IMR-90 (cell line): ENCODE measurements around the gene MPP2. TPM values are rescaled to one million over a fixed set of nuclear protein-coding genes. Genes with fewer than 3 reads are reported as not detected.

Source experiments
- ATAC-seq: fragments of 200-7000 bp; cut with Tn5 transposase; 2 replicates; pipeline ENCODE4 v1.9.1; 2020; ENCODE audit warnings: low read depth, mild to moderate bottlenecking, moderate library complexity
- BruUV-seq: library from RNA; stranded (reverse); fragments of 400-500 nt; replicated peaks from 2 replicates; lab custom pipeline; 2021; lab: Mats Ljungman, UMichigan
- CTCF ChIA-PET: fragments of 300-600 bp; formaldehyde crosslinking; extraction: SDS; loops from one replicate; lab custom pipeline; 2021; ENCODE audit warnings: antibody characterized with exemption; lab: Yijun Ruan, JAX
- POLR2A ChIA-PET: fragments of 300-600 bp; sonication (Branson Sonifier 250); formaldehyde crosslinking; loops from one replicate; lab custom pipeline; 2022; ENCODE audit warnings: antibody characterized with exemption; ENCODE audit not compliant: unreplicated experiment; lab: Charles Lee
- DNase-seq: peaks from one replicate; pipeline ENCODE4 v3.0.0; 2013
- H2AFZ ChIP-seq: replicated peaks from 2 replicates; pipeline ENCODE3; 2013; ENCODE audit warnings: low read length, mild to moderate bottlenecking; ENCODE audit not compliant: poor library complexity
- H2AK5ac ChIP-seq: 2 replicates; pipeline ENCODE4 v1.6.1; 2013; ENCODE audit warnings: low read depth, low read length, inconsistent platforms
- H2AK9ac ChIP-seq: replicated peaks from 2 replicates; pipeline ENCODE3; 2013; ENCODE audit warnings: mild to moderate bottlenecking, low read depth, low read length, moderate library complexity; ENCODE audit not compliant: poor library complexity
- H2BK120ac ChIP-seq: 2 replicates; pipeline ENCODE4 v1.6.1; 2013; ENCODE audit warnings: low read depth, low read length, inconsistent platforms
- H2BK15ac ChIP-seq: 3 replicates; pipeline ENCODE4 v1.6.1; 2013; ENCODE audit warnings: low read depth, low read length, inconsistent platforms
- H2BK20ac ChIP-seq: 2 replicates; pipeline ENCODE4 v1.6.1; 2013; ENCODE audit warnings: low read depth, mild to moderate bottlenecking, inconsistent platforms, low read length, moderate library complexity
- H2BK5ac ChIP-seq: 2 replicates; pipeline ENCODE4 v1.6.1; 2013; ENCODE audit warnings: mild to moderate bottlenecking, low read depth, low read length, inconsistent platforms; ENCODE audit not compliant: poor library complexity, severe bottlenecking
- H3K14ac ChIP-seq: replicated peaks from 2 replicates; pipeline ENCODE4 v1.6.1; 2013; ENCODE audit warnings: low read depth, low read length, inconsistent platforms
- H3K18ac ChIP-seq: 2 replicates; pipeline ENCODE4 v1.6.1; 2013; ENCODE audit warnings: low read depth, low read length, control low read depth
- H3K23ac ChIP-seq: 2 replicates; pipeline ENCODE4 v1.6.1; 2013; ENCODE audit warnings: low read depth, low read length, inconsistent platforms
- H3K27ac ChIP-seq: 2 replicates; pipeline ENCODE4 v1.5.1; 2013; ENCODE audit warnings: mild to moderate bottlenecking, control low read depth, low read length; ENCODE audit not compliant: insufficient read depth
- H3K27me3 ChIP-seq: 2 replicates; pipeline ENCODE4 v1.6.1; 2013; ENCODE audit warnings: low read length; ENCODE audit not compliant: control insufficient read depth, insufficient read depth
- H3K36me3 ChIP-seq: 2 replicates; pipeline ENCODE4 v1.6.1; 2013; ENCODE audit warnings: low read length, mixed read lengths; ENCODE audit not compliant: control insufficient read depth, insufficient read depth
- H3K4ac ChIP-seq: 2 replicates; pipeline ENCODE4 v1.6.1; 2013; ENCODE audit warnings: low read depth, low read length, inconsistent platforms
- H3K4me1 ChIP-seq: 2 replicates; pipeline ENCODE4 v1.6.1; 2013; ENCODE audit warnings: low read length, mixed read lengths; ENCODE audit not compliant: control insufficient read depth, insufficient read depth
- H3K4me2 ChIP-seq: 2 replicates; pipeline ENCODE4 v1.6.1; 2013; ENCODE audit warnings: low read depth, mild to moderate bottlenecking, control low read depth, low read length, moderate library complexity
- H3K4me3 ChIP-seq: 2 replicates; pipeline ENCODE4 v1.5.1; 2013; ENCODE audit warnings: low read depth, mild to moderate bottlenecking, control low read depth, low read length, moderate library complexity; ENCODE audit not compliant: insufficient read depth
- H3K56ac ChIP-seq: 2 replicates; pipeline ENCODE4 v1.6.1; 2013; ENCODE audit warnings: low read length, inconsistent platforms; ENCODE audit not compliant: insufficient read depth; ENCODE audit errors: extremely low read depth
- H3K79me1 ChIP-seq, 2 experiments: 2 replicates each; pipeline ENCODE4 v1.6.1; 2013; ENCODE audit warnings: low read length in 2 of 2, inconsistent platforms in 1 of 2, low read depth in 1 of 2
- H3K9ac ChIP-seq: 2 replicates; pipeline ENCODE4 v1.6.1; 2013; ENCODE audit warnings: low read depth, low read length, control low read depth
- H3K9me1 ChIP-seq: 2 replicates; pipeline ENCODE4 v1.6.1; 2013; ENCODE audit warnings: low read length, inconsistent platforms; ENCODE audit not compliant: insufficient read depth
- H3K9me3 ChIP-seq: 2 replicates; pipeline ENCODE4 v1.6.1; 2013; ENCODE audit warnings: low read length; ENCODE audit not compliant: control insufficient read depth, insufficient read depth
- H4K20me1 ChIP-seq: 2 replicates; pipeline ENCODE4 v1.6.1; 2013; ENCODE audit warnings: low read length, inconsistent platforms; ENCODE audit not compliant: insufficient read depth
- H4K5ac ChIP-seq: 2 replicates; pipeline ENCODE4 v1.6.1; 2013; ENCODE audit warnings: mild to moderate bottlenecking, low read depth, low read length, control low read depth
- H4K8ac ChIP-seq, 2 experiments: 2 replicates each; pipeline ENCODE4 v1.6.1; 2013; ENCODE audit warnings: low read depth in 2 of 2, low read length in 2 of 2, control low read depth in 1 of 2, inconsistent platforms in 1 of 2
- H4K91ac ChIP-seq: 2 replicates; pipeline ENCODE4 v1.6.1; 2013; ENCODE audit warnings: low read depth, low read length, inconsistent platforms; ENCODE audit not compliant: insufficient read depth
- CHD1 ChIP-seq: IDR thresholded peaks from 2 replicates; pipeline ENCODE4 v1.6.1; 2012; ENCODE audit warnings: low read depth, low read length, improper control_type of control experiment
- CTCF ChIP-seq: conservative IDR thresholded peaks from 2 replicates; pipeline ENCODE4 v1.5.1; 2012; ENCODE audit warnings: mild to moderate bottlenecking, low read depth, low read length, improper control_type of control experiment
- MAFK ChIP-seq: IDR thresholded peaks from 2 replicates; pipeline ENCODE4 v1.6.1; 2012; ENCODE audit warnings: low read depth, low read length, improper control_type of control experiment
- MXI1 ChIP-seq: IDR thresholded peaks from 2 replicates; pipeline ENCODE4 v1.6.1; 2012; ENCODE audit warnings: low read depth, mild to moderate bottlenecking, low read length, moderate library complexity, borderline replicate concordance
- NFE2L2 ChIP-seq: fragments of 150-350 bp; IDR thresholded peaks from 2 replicates; pipeline ENCODE4 v1.6.1; 2016; ENCODE audit warnings: low read depth, mild to moderate bottlenecking, low read length
- RCOR1 ChIP-seq: IDR thresholded peaks from 2 replicates; pipeline ENCODE4 v1.6.1; 2012; ENCODE audit warnings: mild to moderate bottlenecking, low read length, improper control_type of control experiment; ENCODE audit not compliant: insufficient replicate concordance
- RFX5 ChIP-seq: IDR thresholded peaks from 2 replicates; pipeline ENCODE4 v1.8.0; 2012; ENCODE audit warnings: low read depth, mild to moderate bottlenecking, low read length, moderate library complexity
- SMC3 ChIP-seq: fragments of 150-350 bp; IDR thresholded peaks from 2 replicates; pipeline ENCODE4 v1.6.1; 2016; ENCODE audit warnings: low read depth, mild to moderate bottlenecking, antibody characterized with exemption, low read length, moderate library complexity
- WGBS, 2 experiments: methylation state at CpG; one replicate each; pipeline versions ENCODE4 v1.1.5 to v1.1.7; 2013; ENCODE audit warnings: missing lambda C conversion rate in 2 of 2; ENCODE audit not compliant: insufficient read length in 1 of 2; ENCODE audit errors: extremely low coverage in 2 of 2; 5-methylcytosine and 5-hydroxymethylcytosine counted together
- dilution Hi-C: fragments of 300-500 bp; cut with HindIII; formaldehyde crosslinking; loops from one replicate; pipeline ENCODE4 v1.14.3; 2018; ENCODE audit warnings: low sequenced_read_pairs; ENCODE audit not compliant: unreplicated experiment
- in situ Hi-C: fragments of 300-500 bp; cut with MboI; formaldehyde crosslinking; loops from 3 replicates; pipeline ENCODE4 v1.14.3; 2019; ENCODE audit warnings: low sequenced_read_pairs, inconsistent platforms, mixed read lengths
- intact Hi-C: fragments of 100-400 bp; cut with micrococcal nuclease; formaldehyde crosslinking; loops from 2 replicates; pipeline ENCODE4 v1.10.0; 2022
- polyA plus RNA-seq, 3 experiments: library from polyadenylated mRNA; depleted of rRNA; stranded (reverse); fragments of >200 nt; gene quantifications; 2 replicates each; pipeline ENCODE4 v1.2.3, GENCODE V29; 2012; ENCODE audit warnings: low replicate concordance in 1 of 3
- total RNA-seq: library from RNA; depleted of rRNA; stranded (reverse); fragments of >200 nt; gene quantifications from 2 replicates; pipeline ENCODE4 v1.2.3, GENCODE V29; 2012

The MPP2 gene
- total and polyA plus RNA-seq, 2 of the 4 experiments (the other 2 are of a cell fraction) = 3.2 to 3.8 TPM

DNA sequence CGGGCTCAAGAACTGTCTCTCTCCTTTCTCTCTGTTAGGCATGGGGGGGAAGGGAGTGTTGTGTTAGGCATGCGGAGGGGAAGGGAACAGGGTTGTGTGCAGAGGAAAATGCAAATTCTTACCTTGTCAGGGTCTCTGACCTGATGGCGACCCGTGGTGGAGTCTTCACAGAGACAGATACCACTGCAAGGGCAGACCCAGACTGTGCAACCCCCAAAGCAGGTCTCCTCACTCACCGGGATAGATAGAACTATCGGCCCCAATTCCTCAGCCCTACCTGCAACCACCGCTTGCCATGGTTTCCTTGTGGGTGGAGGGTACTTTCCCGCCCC is 9.6 kb upstream of the MPP2 start:
- no peak overlapping the region for H2BK5ac ChIP-seq
- DNase-seq = no peak
- H4K8ac ChIP-seq = no peak overlapping the region
- no TSS peak for BruUV-seq
- H3K9me1 ChIP-seq = peaks cover 3% of the 10 kb centered on the region; the same call in 1 of the 2 replicates
- H3K23ac ChIP-seq = no peak overlapping the region
- H3K4me2 ChIP-seq = no peak overlapping the region
- no peak overlapping the region for H2BK20ac ChIP-seq
- H3K9ac ChIP-seq = no peak overlapping the region
- no peak overlapping the region for H3K4me3 ChIP-seq
- no peak overlapping the region for H2BK120ac ChIP-seq
- H3K27me3 ChIP-seq = peaks cover 66% of the 10 kb centered on the region
- POLR2A ChIA-PET = no interaction called here
- dilution Hi-C loops = no loop called here
- H3K56ac ChIP-seq = no peak overlapping the region
- no peak overlapping the region for H3K4ac ChIP-seq
- H3K36me3 ChIP-seq = no peaks in the 10 kb centered on the region
- no peaks in the 10 kb centered on the region for H3K4me1 ChIP-seq
- no peak overlapping the region for H2AK9ac ChIP-seq
- H3K9me3 ChIP-seq = no peaks in the 10 kb centered on the region
- H4K91ac ChIP-seq = no peak overlapping the region
- no peak overlapping the region for H2BK15ac ChIP-seq
- no peak overlapping the region for H3K18ac ChIP-seq
- H3K79me1 ChIP-seq = no peaks in the 10 kb centered on the region
- TF ChIP-seq CTCF = no peak
- no peak for TF ChIP-seq SMC3
- TF ChIP-seq NFE2L2 = no peak
- no peak for TF ChIP-seq MXI1
- TF ChIP-seq RCOR1 = no peak
- TF ChIP-seq RFX5 = no peak
- TF ChIP-seq MAFK = no peak
- no peak for TF ChIP-seq CHD1
- no peak overlapping the region for H3K27ac ChIP-seq
- no peak overlapping the region for H4K5ac ChIP-seq
- ATAC-seq = no peak
- 60% methylated on average over 2 of the region's 8 CpGs; no CpG with 5 or more reads in 1 of the 2 experiments for WGBS, 2 experiments
- H2AK5ac ChIP-seq = no peak overlapping the region
- H2AFZ ChIP-seq = no peak overlapping the region
- no peaks in the 10 kb centered on the region for H4K20me1 ChIP-seq
- CTCF ChIA-PET = no interaction called here
- intact Hi-C loops = no loop called here
- H3K14ac ChIP-seq = no peak overlapping the region
- in situ Hi-C loops = no loop called here
